ENCODE data around the gene MYBBP1A. TPM values are rescaled to one million over a fixed set of nuclear protein-coding genes. Genes with fewer than 3 reads are reported as not detected.

Gene MYBBP1A
- polyA plus RNA-seq, 3 donors, result 4.2 to 22.3 (median 5.3) TPM

DNA sequence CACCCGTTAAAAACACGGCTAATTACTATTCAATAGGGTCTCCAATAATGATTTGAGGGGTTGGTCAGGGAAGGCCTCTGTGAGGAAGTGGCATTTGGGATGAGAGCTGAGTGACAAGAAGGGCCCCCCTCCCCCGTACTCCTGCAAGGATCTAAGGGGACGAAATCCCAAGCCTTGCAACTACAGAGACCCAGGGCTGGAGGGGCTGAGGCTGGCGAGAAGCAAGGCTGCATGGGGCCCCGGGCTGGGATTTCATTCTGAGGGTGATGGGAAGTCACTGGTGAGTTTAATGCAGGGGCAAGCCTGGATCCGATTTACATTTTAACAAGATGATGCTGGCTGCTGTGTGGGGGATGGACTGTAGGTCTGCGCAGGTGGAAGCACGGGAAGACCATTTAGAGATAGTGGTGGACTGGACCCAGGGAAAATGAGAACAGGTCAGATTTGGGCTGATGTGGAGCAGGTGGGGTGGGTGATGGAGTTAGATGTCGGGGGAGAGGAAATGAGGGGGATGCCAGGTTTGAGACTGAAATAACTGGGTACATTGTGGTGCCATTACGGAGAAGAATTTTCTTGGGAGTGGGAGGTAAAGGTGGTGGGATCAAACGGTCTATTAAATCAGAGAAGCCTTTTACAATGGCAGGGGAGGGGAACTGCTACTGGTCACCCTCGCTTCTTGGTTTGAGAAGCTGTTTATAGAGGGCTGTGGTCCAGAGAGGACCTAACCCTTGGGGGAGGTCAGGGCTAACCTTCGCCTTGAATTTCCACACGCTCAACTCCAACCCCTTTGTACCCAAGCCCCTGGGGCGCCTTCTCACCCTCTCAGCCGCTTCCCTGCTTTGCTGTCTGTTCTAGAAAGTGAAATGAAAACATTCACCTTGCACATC, 932 bp upstream of the MYBBP1A start:
- H3K27ac Mint-ChIP-seq, result peak overlapping the region; percentile 86 to 96 (median 95)
- no peaks in the 10 kb centered on the region for H3K27me3 ChIP-seq (ENCODE audit: control insufficient read depth in 2 of 2, insufficient read depth in 2 of 2, low read length in 2 of 2)
- H3K27me3 Mint-ChIP-seq (ENCODE audit: low read depth in 3 of 3), result peaks cover 0 to 2% (median 1%) of the 10 kb centered on the region in 3 donors
- peaks cover 21% of the 10 kb centered on the region for H3K4me1 Mint-ChIP-seq
- peaks cover 18 to 25% of the 10 kb centered on the region in 2 donors for H3K36me3 Mint-ChIP-seq
- H3K9me3 ChIP-seq (replicated peaks in 1 of 2; ENCODE audit: control insufficient read depth in 1 of 2, insufficient read depth in 1 of 2, low read length in 2 of 2), result no peaks in the 10 kb centered on the region
- H3K36me3 ChIP-seq (replicated peaks in 1 of 2; ENCODE audit: control insufficient read depth in 1 of 2, insufficient read depth in 2 of 2, low read length in 2 of 2), result peaks cover 19 to 25% of the 10 kb centered on the region in 2 donors
- peaks cover 17% of the 10 kb centered on the region for H3K79me2 ChIP-seq (ENCODE audit: insufficient read depth, low read length)
- WGBS (ENCODE audit: insufficient coverage), result 80% methylated on average over 10 of the region's 17 CpGs
- H3K4me3 Mint-ChIP-seq, result peak overlapping the region; percentile 91 to 97
- intact Hi-C loops (cut with micrococcal nuclease), result no loop called here
- peak overlapping the region; percentile 70 to 89 (median 87) for H3K4me3 ChIP-seq (replicated peaks in 1 of 3; ENCODE audit: low read depth in 2 of 3, low read length in 3 of 3)
- H3K9ac ChIP-seq (ENCODE audit: insufficient read depth, low read length, poor library complexity, severe bottlenecking), result peak overlapping the region; percentile 70
- peaks cover 19 to 26% of the 10 kb centered on the region in 2 donors for H3K4me1 ChIP-seq (ENCODE audit: control insufficient read depth in 1 of 2, insufficient read depth in 2 of 2, low read length in 2 of 2)
- H3K4me2 ChIP-seq (replicated peaks; ENCODE audit: extremely low read depth, low read length, poor library complexity, severe bottlenecking), result peak overlapping the region; percentile 96
- no peaks in the 10 kb centered on the region for H3K9me3 Mint-ChIP-seq
- peak overlapping the region; percentile 91 for H2AFZ ChIP-seq (ENCODE audit: insufficient read depth, low read depth, low read length, poor library complexity, severe bottlenecking)
- peak overlapping the region; percentile 62 to 80 for H3K27ac ChIP-seq (ENCODE audit: low read depth in 1 of 2, low read length in 2 of 2)
- H4K20me1 ChIP-seq (ENCODE audit: insufficient read depth, low read length), result no peaks in the 10 kb centered on the region
- DNase-seq, result no peak
- TF ChIP-seq, protein P1, sequence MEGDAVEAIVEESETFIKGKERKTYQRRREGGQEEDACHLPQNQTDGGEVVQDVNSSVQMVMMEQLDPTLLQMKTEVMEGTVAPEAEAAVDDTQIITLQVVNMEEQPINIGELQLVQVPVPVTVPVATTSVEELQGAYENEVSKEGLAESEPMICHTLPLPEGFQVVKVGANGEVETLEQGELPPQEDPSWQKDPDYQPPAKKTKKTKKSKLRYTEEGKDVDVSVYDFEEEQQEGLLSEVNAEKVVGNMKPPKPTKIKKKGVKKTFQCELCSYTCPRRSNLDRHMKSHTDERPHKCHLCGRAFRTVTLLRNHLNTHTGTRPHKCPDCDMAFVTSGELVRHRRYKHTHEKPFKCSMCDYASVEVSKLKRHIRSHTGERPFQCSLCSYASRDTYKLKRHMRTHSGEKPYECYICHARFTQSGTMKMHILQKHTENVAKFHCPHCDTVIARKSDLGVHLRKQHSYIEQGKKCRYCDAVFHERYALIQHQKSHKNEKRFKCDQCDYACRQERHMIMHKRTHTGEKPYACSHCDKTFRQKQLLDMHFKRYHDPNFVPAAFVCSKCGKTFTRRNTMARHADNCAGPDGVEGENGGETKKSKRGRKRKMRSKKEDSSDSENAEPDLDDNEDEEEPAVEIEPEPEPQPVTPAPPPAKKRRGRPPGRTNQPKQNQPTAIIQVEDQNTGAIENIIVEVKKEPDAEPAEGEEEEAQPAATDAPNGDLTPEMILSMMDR (IDR thresholded peaks at IDR 0.05), result no peak

DNA sequence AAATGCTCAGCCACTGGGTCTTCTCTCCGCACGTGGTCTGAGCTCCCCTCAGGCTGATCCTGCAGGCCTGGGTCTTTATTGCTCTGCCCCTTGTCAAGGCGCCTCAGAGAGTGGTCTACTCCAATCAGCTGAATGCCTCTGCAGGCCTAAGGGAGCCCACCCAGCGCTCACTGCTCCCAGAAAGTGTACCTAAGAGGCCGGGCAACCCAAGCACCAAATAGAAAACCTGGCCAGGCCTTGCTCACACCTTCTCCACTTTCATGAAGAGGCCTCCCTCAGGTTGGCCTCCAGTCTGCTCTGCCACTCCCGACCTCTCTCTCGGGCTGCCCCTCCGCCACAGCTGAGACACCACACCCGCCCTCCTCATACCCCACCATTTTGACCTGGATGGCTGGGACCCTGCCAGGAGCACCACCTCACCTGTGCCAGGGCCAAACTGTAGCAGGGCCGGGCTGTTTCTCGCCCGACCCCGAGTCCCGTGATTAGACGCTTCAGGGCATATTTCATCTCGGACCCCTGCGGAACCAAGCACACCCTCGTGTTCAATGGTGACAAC, 665 bp downstream of the MYBBP1A start:
- H3K36me3 ChIP-seq (replicated peaks in 1 of 2; ENCODE audit: control insufficient read depth in 1 of 2, insufficient read depth in 2 of 2, low read length in 2 of 2), result peaks cover 34 to 41% of the 10 kb centered on the region in 2 donors
- Mint-ChIP-seq H3K36me3 (peaks cover 31 to 41% of the 10 kb centered on the region in 2 donors), H3K27me3 (ENCODE audit: low read depth in 3 of 3) (peaks cover 0 to 2% (median 1%) of the 10 kb centered on the region in 3 donors), H3K4me3 (peak overlapping the region; percentile 91 to 97), H3K4me1 (peaks cover 21% of the 10 kb centered on the region), H3K27ac (peak overlapping the region in 6 of 7 donors; percentile 35 to 94 (median 83)), H3K9me3 (no peaks in the 10 kb centered on the region)
- H3K4me3 ChIP-seq (replicated peaks in 1 of 3; ENCODE audit: low read depth in 2 of 3, low read length in 3 of 3), result peak overlapping the region; percentile 70 to 89 (median 87)
- H3K27me3 ChIP-seq (ENCODE audit: control insufficient read depth in 2 of 2, insufficient read depth in 2 of 2, low read length in 2 of 2), result no peaks in the 10 kb centered on the region
- peak overlapping the region; percentile 91 for H2AFZ ChIP-seq (ENCODE audit: insufficient read depth, low read depth, low read length, poor library complexity, severe bottlenecking)
- H3K9me3 ChIP-seq (replicated peaks in 1 of 2; ENCODE audit: control insufficient read depth in 1 of 2, insufficient read depth in 1 of 2, low read length in 2 of 2), result no peaks in the 10 kb centered on the region
- H3K79me2 ChIP-seq (ENCODE audit: insufficient read depth, low read length), result peaks cover 17% of the 10 kb centered on the region
- peaks cover 19 to 26% of the 10 kb centered on the region in 2 donors for H3K4me1 ChIP-seq (ENCODE audit: control insufficient read depth in 1 of 2, insufficient read depth in 2 of 2, low read length in 2 of 2)
- no peak for DNase-seq
- TF ChIP-seq, protein P1 (IDR thresholded peaks at IDR 0.05), result no peak
- H3K9ac ChIP-seq (ENCODE audit: insufficient read depth, low read length, poor library complexity, severe bottlenecking), result peak overlapping the region; percentile 70
- peak overlapping the region in 1 of 2 donors; percentile 80 for H3K27ac ChIP-seq (ENCODE audit: low read depth in 1 of 2, low read length in 2 of 2)
- peak overlapping the region; percentile 96 for H3K4me2 ChIP-seq (replicated peaks; ENCODE audit: extremely low read depth, low read length, poor library complexity, severe bottlenecking)
- H4K20me1 ChIP-seq (ENCODE audit: insufficient read depth, low read length), result no peaks in the 10 kb centered on the region
- WGBS (ENCODE audit: insufficient coverage), result 18% methylated on average over 18 of the region's 18 CpGs
- intact Hi-C loops (cut with micrococcal nuclease), result loop anchor here in 1 of 2 donors (5.0 kb wide), 1 partner anchor 187 kb away; the partner anchor contains the start of gene UBE2G1
